NCI-H1048 (cell line): Measurements from ENCODE around the gene NTNG2.

Source experiments
- DNase-seq: peaks from one replicate; lab custom pipeline; 2025; lab: John Stamatoyannopoulos, UW

NTNG2 gene

GRCh38 chr9:132172185-132172584 is 10.3 kb downstream of the NTNG2 start:
- no peak for DNase-seq

- no peak for DNase-seq
Observed at GRCh38 chr9:132175431-132175830, 13.6 kb downstream of the NTNG2 start.

GRCh38 chr9:132176338-132176737 is 14.5 kb downstream of the NTNG2 start:
- no peak for DNase-seq

- DNase-seq: no peak
Observed at GRCh38 chr9:132181796-132182313, 20.0 kb downstream of the NTNG2 start.

- no peak for DNase-seq
Observed at GRCh38 chr9:132182314-132183091, 20.6 kb downstream of the NTNG2 start.

- DNase-seq: no peak
Observed at GRCh38 chr9:132183134-132183533, 21.3 kb downstream of the NTNG2 start.

- DNase-seq: no peak
Observed at GRCh38 chr9:132183715-132184114, 21.9 kb downstream of the NTNG2 start.

GRCh38 chr9:132184124-132184523 is 22.3 kb downstream of the NTNG2 start:
- DNase-seq: no peak

- DNase-seq: no peak
Observed at GRCh38 chr9:132185073-132186009, 23.5 kb downstream of the NTNG2 start.

GRCh38 chr9:132187121-132187620 is 25.3 kb downstream of the NTNG2 start:
- DNase-seq: no peak

- DNase-seq: no peak
Observed at GRCh38 chr9:132190966-132191365, 29.1 kb downstream of the NTNG2 start.

- DNase-seq: no peak
Observed at GRCh38 chr9:132192728-132193127, 30.9 kb downstream of the NTNG2 start.

- no peak for DNase-seq
Observed at GRCh38 chr9:132193227-132194124, 31.6 kb downstream of the NTNG2 start.

- no peak for DNase-seq
Observed at GRCh38 chr9:132194508-132194907, 32.6 kb downstream of the NTNG2 start.

- no peak for DNase-seq
Observed at GRCh38 chr9:132197315-132197714, 35.5 kb downstream of the NTNG2 start.

GRCh38 chr9:132197856-132198550 is 36.1 kb downstream of the NTNG2 start:
- DNase-seq: no peak

GRCh38 chr9:132199056-132199455 is 37.2 kb downstream of the NTNG2 start:
- no peak for DNase-seq

GRCh38 chr9:132200706-132201105 is 38.8 kb downstream of the NTNG2 start:
- no peak for DNase-seq

GRCh38 chr9:132201139-132201538 is 39.3 kb downstream of the NTNG2 start:
- no peak for DNase-seq

- no peak for DNase-seq
Observed at GRCh38 chr9:132201780-132202703, 40.2 kb downstream of the NTNG2 start.
